Effector memory CD4-positive, alpha-beta T cell (primary cell): ENCODE data around the gene MALRD1.

ENCODE experiments used
- DNase-seq, 3 donors: peaks; one replicate each; pipeline ENCODE4 v3.0.0-alpha.2; 2020
- H3K27ac ChIP-seq: 2 replicates; pipeline ENCODE4 v1.7.0; 2013; ENCODE audit warnings: mild to moderate bottlenecking, low read length, moderate library complexity; ENCODE audit not compliant: insufficient read depth, poor library complexity, severe bottlenecking
- H3K27me3 ChIP-seq: replicated peaks from 2 replicates; pipeline ENCODE4 v1.7.0; 2013; ENCODE audit warnings: mild to moderate bottlenecking, low read length; ENCODE audit not compliant: insufficient read depth, control insufficient read depth, poor library complexity, severe bottlenecking
- H3K36me3 ChIP-seq: 2 replicates; pipeline ENCODE4 v1.7.0; 2013; ENCODE audit warnings: mild to moderate bottlenecking, low read length, moderate library complexity; ENCODE audit not compliant: control insufficient read depth, insufficient read depth
- H3K4me1 ChIP-seq: 2 replicates; pipeline ENCODE4 v1.7.0; 2013; ENCODE audit warnings: low read length, mild to moderate bottlenecking; ENCODE audit not compliant: control insufficient read depth, insufficient read depth, poor library complexity, severe bottlenecking
- H3K4me3 ChIP-seq: 2 replicates; pipeline ENCODE4 v1.7.0; 2013; ENCODE audit warnings: low read length, low read depth, mild to moderate bottlenecking; ENCODE audit not compliant: insufficient read depth, poor library complexity, severe bottlenecking
- H3K9me3 ChIP-seq: 2 replicates; pipeline ENCODE4 v1.7.0; 2013; ENCODE audit warnings: mild to moderate bottlenecking, low read length, moderate library complexity; ENCODE audit not compliant: control insufficient read depth

The MALRD1 gene

GRCh38 chr10:19385846-19386450, 337.3 kb downstream of the MALRD1 start:
- H3K27ac ChIP-seq = no peak overlapping the region
- no peaks in the 10 kb centered on the region for H3K36me3 ChIP-seq
- H3K9me3 ChIP-seq = no peaks in the 10 kb centered on the region
- no peak for DNase-seq
- H3K4me1 ChIP-seq = no peaks in the 10 kb centered on the region
- no peak overlapping the region for H3K4me3 ChIP-seq
- H3K27me3 ChIP-seq = no peaks in the 10 kb centered on the region

DNA sequence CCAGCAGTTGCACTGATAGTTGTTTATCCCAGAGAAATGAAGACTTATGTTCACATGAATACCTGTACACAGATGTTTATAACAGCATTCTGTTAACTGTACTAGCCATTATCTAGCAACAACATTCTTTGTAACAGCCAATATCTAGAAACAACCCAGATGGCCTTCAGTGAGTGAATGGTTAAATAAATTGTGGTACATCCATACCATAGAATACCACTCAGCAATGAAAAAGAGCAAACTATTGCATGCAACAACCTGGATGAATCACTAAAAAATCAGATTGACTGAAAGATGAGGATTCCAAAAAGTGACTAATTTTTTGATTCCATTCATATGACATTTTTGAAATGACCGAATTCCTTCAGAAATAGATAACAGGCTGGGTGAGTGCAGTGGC, 360.3 kb downstream of the MALRD1 start:
- no peak overlapping the region for H3K27ac ChIP-seq
- no peaks in the 10 kb centered on the region for H3K36me3 ChIP-seq
- H3K27me3 ChIP-seq = no peaks in the 10 kb centered on the region
- DNase-seq = no peak
- no peaks in the 10 kb centered on the region for H3K9me3 ChIP-seq
- no peaks in the 10 kb centered on the region for H3K4me1 ChIP-seq
- H3K4me3 ChIP-seq = no peak overlapping the region

DNA sequence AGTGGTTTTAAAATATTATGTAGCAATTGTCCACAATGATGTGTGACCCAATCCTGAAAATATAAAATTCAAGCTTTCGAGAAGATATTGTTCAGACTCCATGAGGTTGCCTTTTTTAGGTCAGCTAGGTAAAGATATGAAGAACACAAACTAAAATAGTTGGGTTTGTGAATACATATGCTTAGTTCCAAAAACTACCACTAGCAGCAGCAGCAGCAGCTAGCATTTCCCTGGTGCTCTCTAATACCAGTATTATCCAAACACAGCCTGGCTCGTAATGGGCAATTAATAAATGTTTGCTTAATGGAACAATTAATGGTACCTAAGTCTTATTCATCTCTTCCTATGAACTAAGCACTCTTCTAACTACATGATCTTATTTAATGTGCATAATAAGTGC, 362.5 kb downstream of the MALRD1 start:
- Histone ChIP-seq H3K27ac (no peak overlapping the region), H3K27me3 (no peaks in the 10 kb centered on the region), H3K4me1 (no peaks in the 10 kb centered on the region), H3K9me3 (no peaks in the 10 kb centered on the region), H3K4me3 (no peak overlapping the region), H3K36me3 (no peaks in the 10 kb centered on the region)
- no peak for DNase-seq

DNA sequence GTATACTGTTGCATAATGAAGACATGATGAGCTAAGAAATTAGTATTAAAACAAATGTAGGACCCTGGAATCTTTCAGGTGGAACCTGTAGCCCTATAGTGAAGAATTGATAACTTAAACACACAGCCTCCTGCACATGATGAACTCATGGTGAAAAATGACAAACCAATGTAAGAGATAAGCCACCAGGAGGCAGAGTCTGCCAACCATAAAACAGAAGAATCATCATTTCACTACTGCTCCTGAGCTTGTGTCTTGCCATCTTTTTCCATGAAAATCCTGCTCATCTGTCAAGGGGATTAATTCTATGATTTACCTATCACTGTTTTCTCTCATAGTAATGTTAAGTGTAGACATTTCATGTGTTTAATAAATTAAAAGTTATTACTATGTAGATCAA, 363.9 kb downstream of the MALRD1 start:
- no peak for DNase-seq
- Histone ChIP-seq H3K4me3 (no peak overlapping the region), H3K36me3 (no peaks in the 10 kb centered on the region), H3K27ac (no peak overlapping the region), H3K9me3 (no peaks in the 10 kb centered on the region), H3K27me3 (no peaks in the 10 kb centered on the region), H3K4me1 (no peaks in the 10 kb centered on the region)

DNA sequence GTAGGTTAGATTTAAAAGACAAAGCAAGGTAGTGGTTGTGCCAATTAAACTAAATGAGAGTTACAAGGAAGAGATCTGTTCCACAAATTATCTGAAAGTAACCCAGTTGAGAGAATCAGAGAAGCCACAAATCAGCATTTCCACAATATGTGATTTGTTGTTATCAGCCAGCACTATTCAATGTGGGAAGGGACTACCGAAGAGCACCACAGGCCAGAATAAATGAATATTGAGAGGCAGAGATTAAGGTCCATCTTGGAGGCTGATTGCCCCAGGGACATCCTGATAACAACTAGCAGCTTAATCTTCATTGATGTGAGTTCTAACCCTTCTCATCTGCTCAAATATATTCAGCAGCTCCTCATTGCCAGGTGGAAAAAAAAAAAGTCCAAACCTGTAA, 367.6 kb downstream of the MALRD1 start:
- no peaks in the 10 kb centered on the region for H3K36me3 ChIP-seq
- no peak for DNase-seq
- H3K4me1 ChIP-seq = no peaks in the 10 kb centered on the region
- no peak overlapping the region for H3K27ac ChIP-seq
- H3K27me3 ChIP-seq = no peaks in the 10 kb centered on the region
- H3K9me3 ChIP-seq = no peaks in the 10 kb centered on the region
- H3K4me3 ChIP-seq = no peak overlapping the region

GRCh38 chr10:19417740-19418139, 369.1 kb downstream of the MALRD1 start:
- H3K9me3 ChIP-seq = no peaks in the 10 kb centered on the region
- no peak overlapping the region for H3K27ac ChIP-seq
- no peaks in the 10 kb centered on the region for H3K27me3 ChIP-seq
- DNase-seq = no peak
- H3K36me3 ChIP-seq = no peaks in the 10 kb centered on the region
- H3K4me1 ChIP-seq = no peaks in the 10 kb centered on the region
- no peak overlapping the region for H3K4me3 ChIP-seq

- no peaks in the 10 kb centered on the region for H3K4me1 ChIP-seq
- H3K4me3 ChIP-seq = no peak overlapping the region
- H3K9me3 ChIP-seq = no peaks in the 10 kb centered on the region
- no peak overlapping the region for H3K27ac ChIP-seq
- DNase-seq = no peak
- no peaks in the 10 kb centered on the region for H3K27me3 ChIP-seq
- H3K36me3 ChIP-seq = no peaks in the 10 kb centered on the region
Observed at GRCh38 chr10:19421674-19422073, 373.1 kb downstream of the MALRD1 start.

DNA sequence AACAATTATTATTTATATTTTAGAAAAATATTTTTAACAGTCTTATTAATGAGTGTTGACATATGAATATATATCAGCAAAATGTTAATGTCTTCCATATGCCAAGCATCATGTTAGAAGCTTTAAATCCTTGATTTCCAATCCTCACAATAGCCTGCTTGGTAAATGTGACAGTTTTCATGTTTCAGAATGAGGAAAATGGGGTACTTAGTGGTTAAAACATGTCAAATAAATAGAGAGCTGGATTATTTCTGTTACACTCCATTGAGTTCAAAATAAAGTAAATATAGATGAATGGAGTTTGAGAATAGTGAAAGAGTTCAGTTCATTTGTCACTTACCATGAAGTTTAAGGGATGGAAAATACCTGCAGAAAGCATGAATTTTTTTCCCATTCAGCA, 377.4 kb downstream of the MALRD1 start:
- H3K4me1 ChIP-seq = no peaks in the 10 kb centered on the region
- no peaks in the 10 kb centered on the region for H3K36me3 ChIP-seq
- DNase-seq = no peak
- no peak overlapping the region for H3K4me3 ChIP-seq
- H3K27me3 ChIP-seq = no peaks in the 10 kb centered on the region
- no peak overlapping the region for H3K27ac ChIP-seq
- no peaks in the 10 kb centered on the region for H3K9me3 ChIP-seq

DNA sequence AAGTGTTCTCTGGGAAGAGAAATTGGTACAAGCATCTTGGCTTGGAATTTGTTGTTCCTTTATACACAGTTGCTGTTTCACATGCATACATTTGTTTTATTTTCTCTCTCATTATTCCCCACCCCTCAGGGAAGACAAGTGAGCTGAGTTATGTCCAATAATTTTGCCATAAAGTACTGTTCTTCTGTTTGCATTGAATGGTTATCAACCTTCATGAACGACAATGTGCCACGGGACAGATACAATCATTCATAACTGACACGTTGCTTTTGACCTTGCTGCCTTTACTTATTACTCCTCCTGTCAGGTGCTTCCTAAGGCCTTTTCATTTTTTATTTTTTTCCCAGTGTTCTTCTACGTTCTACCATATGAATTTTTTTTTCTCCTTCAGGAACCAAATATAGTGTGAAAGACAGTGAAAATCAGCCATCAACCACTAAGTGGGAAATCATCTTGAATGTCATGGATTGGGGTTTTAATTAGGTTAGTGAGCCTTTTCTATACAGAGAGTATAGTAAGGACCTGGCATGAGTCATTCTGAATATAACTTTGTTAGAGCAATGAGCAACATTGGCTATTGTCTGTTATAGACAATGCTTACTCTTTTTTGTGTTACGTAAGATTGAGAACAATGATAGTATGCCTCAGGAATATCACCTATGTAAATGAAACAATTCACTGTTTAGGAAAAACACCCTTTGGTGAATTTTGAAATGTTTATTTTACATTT, 383.2 kb downstream of the MALRD1 start:
- DNase-seq = no peak
- Histone ChIP-seq H3K4me3 (no peak overlapping the region), H3K27ac (no peak overlapping the region), H3K9me3 (no peaks in the 10 kb centered on the region), H3K27me3 (no peaks in the 10 kb centered on the region), H3K4me1 (no peaks in the 10 kb centered on the region), H3K36me3 (no peaks in the 10 kb centered on the region)

GRCh38 chr10:19449860-19450259, 401.3 kb downstream of the MALRD1 start:
- Histone ChIP-seq H3K9me3 (no peaks in the 10 kb centered on the region), H3K36me3 (no peaks in the 10 kb centered on the region), H3K4me3 (no peak overlapping the region), H3K27ac (no peak overlapping the region), H3K27me3 (no peaks in the 10 kb centered on the region), H3K4me1 (no peaks in the 10 kb centered on the region)
- DNase-seq = no peak
